HG03025 (cell line): ENCODE measurements around the gene WTAP.

Experiments
- ATAC-seq: cut with Tn5 transposase; IDR thresholded peaks from one replicate; pipeline ENCODE4 v1.9.1; 2021; ENCODE audit warnings: mild to moderate bottlenecking, moderate library complexity; ENCODE audit not compliant: unreplicated experiment, low FRiP score

Gene WTAP

DNA sequence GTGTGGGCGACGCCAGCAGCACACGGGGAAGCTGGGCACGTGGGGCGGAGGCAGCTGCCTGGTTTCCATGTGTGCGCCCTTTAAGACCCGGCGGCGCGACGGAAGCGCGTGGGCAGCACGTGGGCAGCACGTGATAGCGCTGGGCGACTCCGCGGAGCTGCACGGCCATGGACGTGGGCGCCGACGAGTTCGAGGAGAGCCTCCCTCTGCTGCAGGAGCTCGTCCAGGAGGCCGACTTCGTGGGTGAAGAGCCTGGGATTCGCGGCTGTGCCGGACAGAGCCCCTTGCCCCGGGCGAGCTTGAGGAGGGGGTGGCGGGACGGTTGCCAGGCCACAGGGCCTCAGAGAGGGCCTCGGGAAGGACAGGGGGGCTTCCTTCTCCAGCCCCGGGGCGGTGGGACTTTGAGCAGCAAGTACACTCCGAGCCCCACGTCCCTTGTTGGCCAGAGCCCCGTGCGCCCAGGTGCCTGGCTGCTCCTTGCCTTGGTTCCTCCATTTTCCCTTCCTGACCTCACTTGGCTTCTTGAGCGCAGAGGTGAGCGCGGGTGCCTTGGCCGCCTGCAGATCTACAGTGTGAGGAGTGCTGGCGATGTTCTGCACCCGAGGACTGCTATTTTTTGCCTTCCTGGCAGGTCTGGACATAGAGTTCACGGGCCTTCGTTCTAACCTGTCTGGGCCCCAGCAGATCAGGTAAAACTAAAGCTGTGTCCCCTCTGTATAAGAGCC lies 73.0 kb downstream of the WTAP start, which contains the start of gene PNLDC1:
Gene PNLDC1, plus strand, starts transcription at position 136 of the 725 bp plus-strand sequence. Its CDS starts 32 bp downstream, at position 168.
- no peak for ATAC-seq

DNA sequence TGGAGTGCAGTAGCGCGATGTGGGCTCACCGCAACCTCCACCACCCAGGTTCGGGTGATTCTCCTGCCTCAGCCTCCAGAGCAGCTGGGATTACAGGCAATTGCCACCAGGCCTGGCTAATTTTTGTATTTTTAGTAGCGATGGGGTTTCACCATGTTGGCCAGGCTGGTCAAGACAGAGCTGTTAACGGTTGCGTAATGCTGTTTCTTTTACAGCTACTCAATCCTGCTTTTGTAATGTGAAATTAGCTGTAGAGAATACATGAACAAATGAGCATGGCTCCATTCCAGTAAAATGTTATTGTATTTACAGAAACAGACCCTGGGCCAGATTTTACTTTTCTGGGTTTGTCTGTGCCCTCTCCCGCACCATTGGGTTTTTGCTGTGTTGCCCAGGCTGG lies 74.6 kb downstream of the WTAP start:
- no peak for ATAC-seq

DNA sequence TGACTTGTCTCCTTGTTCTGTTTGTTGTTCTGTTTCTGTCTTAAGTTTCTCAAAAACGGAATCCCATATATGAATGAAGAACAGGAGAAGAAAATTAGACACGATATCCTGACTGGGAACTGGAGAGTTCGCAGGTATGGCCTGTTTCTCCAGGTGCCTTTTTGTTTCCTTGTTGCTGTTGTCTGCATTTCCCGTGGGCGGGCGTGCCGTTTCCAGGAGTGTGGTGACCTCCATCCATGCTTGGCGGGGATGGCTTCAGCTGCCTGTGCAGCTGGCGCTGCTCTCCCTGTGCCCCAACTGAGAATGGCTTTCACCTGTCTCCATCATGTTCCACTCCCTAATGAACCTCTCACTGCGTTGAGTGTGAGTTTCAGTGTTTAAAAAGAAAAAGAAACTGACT lies 77.2 kb downstream of the WTAP start:
- no peak for ATAC-seq

DNA sequence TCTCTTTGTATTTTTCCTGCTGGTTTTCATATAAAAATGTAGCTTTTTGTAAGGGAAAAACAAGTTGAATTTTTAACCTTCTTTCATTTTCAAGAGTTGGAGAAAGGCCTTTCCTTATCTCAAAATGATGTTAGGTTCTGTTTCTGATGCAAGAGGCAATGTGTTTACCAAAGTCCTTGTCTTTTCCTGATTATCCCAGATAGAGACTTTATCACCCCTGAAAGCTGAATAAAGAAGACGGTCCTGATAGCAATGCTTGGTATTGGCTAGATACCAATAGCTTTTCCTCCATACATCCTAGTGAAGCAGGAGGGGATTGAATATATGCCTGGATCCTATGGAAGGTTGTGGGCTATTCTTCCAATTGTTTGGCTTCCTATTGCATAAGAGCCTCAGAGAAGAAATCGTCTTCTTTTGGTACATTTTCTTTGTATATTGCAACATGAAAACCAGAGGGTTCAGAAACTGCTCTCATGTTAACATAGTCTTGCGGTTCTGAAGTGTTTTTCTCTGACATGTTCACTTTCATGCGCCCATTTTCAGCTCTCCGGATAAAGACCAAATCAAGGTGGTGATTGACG lies 78.2 kb downstream of the WTAP start:
- no peak for ATAC-seq
